Naive thymus-derived CD4-positive, alpha-beta T cell (primary cell): Measurements from ENCODE around the gene CCDC142. TPM values are rescaled to one million over a fixed set of nuclear protein-coding genes. Genes with fewer than 3 reads are reported as not detected.

Experiments used
- ATAC-seq: fragments of 150-1000 bp; cut with Tn5 transposase; 2 replicates; pipeline ENCODE4 v1.10.0; 2021; ENCODE audit warnings: mild to moderate bottlenecking, moderate library complexity
- CTCF ChIA-PET: fragments of 350-600 bp; sonication (Branson Sonifier 250); formaldehyde crosslinking; loops from one replicate; lab custom pipeline; 2021; ENCODE audit warnings: antibody characterized with exemption; lab: Charles Lee
- POLR2A ChIA-PET: fragments of 350-600 bp; sonication (Branson Sonifier 250); formaldehyde crosslinking; loops from one replicate; lab custom pipeline; 2021; ENCODE audit warnings: antibody characterized with exemption, inconsistent platforms; lab: Charles Lee
- DNase-seq, 9 donors: peaks; one replicate each; pipeline versions ENCODE4 v3.0.0 to v3.0.0-alpha.2; 2020 to 2022; ENCODE audit warnings: mixed read lengths in 1 of 9
- H3K27ac ChIP-seq: one replicate; pipeline ENCODE4 v1.7.0; 2013; ENCODE audit warnings: mild to moderate bottlenecking, low read depth, low read length, moderate library complexity
- H3K27me3 ChIP-seq, 2 donors: one replicate each; pipeline ENCODE4 v1.7.0; 2013; ENCODE audit warnings: low read length in 2 of 2, mild to moderate bottlenecking in 2 of 2, moderate library complexity in 2 of 2; ENCODE audit not compliant: control insufficient read depth in 2 of 2, insufficient read depth in 2 of 2
- H3K36me3 ChIP-seq, 3 experiments: 1 replicate in 2 of 3; 2 replicates in 1 of 3; pipeline ENCODE4 v1.7.0; 2013; ENCODE audit warnings: low read length in 3 of 3, mild to moderate bottlenecking in 3 of 3, moderate library complexity in 1 of 3; ENCODE audit not compliant: insufficient read depth in 3 of 3, control insufficient read depth in 2 of 3
- H3K4me1 ChIP-seq, 2 donors: one replicate each; pipeline ENCODE4 v1.7.0; 2013; ENCODE audit warnings: low read length in 2 of 2, mild to moderate bottlenecking in 2 of 2, moderate library complexity in 1 of 2; ENCODE audit not compliant: control insufficient read depth in 2 of 2, insufficient read depth in 2 of 2
- H3K4me3 ChIP-seq: 2 replicates; pipeline ENCODE4 v1.7.0; 2013; ENCODE audit warnings: mild to moderate bottlenecking, low read length
- H3K9me3 ChIP-seq, 3 experiments: 1 replicate in 2 of 3; 2 replicates in 1 of 3; pipeline ENCODE4 v1.7.0; 2013; ENCODE audit warnings: low read length in 3 of 3; ENCODE audit not compliant: control insufficient read depth in 2 of 3
- H3K27ac Mint-ChIP-seq, 9 donors: one replicate each; pipeline ENCODE4 v1.8.0; 2020 to 2022; ENCODE audit warnings: mixed read lengths in 9 of 9, mild to moderate bottlenecking in 8 of 9, moderate library complexity in 5 of 9, inconsistent platforms in 2 of 9
- H3K27me3 Mint-ChIP-seq, 5 donors: one replicate each; pipeline ENCODE4 v1.8.0; 2021 to 2022; ENCODE audit warnings: mixed read lengths in 5 of 5, mild to moderate bottlenecking in 1 of 5
- H3K36me3 Mint-ChIP-seq, 5 donors: one replicate each; pipeline ENCODE4 v1.8.0; 2020 to 2022; ENCODE audit warnings: mixed read lengths in 5 of 5, mild to moderate bottlenecking in 3 of 5, inconsistent platforms in 1 of 5
- H3K4me1 Mint-ChIP-seq, 7 donors: one replicate each; pipeline ENCODE4 v1.8.0; 2020 to 2022; ENCODE audit warnings: mixed read lengths in 7 of 7, mild to moderate bottlenecking in 3 of 7, inconsistent platforms in 1 of 7
- H3K4me3 Mint-ChIP-seq, 10 donors: one replicate each; pipeline ENCODE4 v1.8.0; 2020 to 2022; ENCODE audit warnings: mild to moderate bottlenecking in 10 of 10, mixed read lengths in 10 of 10, moderate library complexity in 6 of 10, inconsistent platforms in 2 of 10
- H3K9me3 Mint-ChIP-seq, 11 donors: one replicate each; pipeline ENCODE4 v1.8.0; 2020 to 2022; ENCODE audit warnings: mixed read lengths in 11 of 11, mild to moderate bottlenecking in 4 of 11, inconsistent platforms in 1 of 11, moderate library complexity in 1 of 11
- intact Hi-C, 2 donors: fragments of 100-400 bp; cut with micrococcal nuclease; formaldehyde crosslinking; loops; one replicate each; pipeline ENCODE4 v1.15.1; 2023
- polyA plus RNA-seq, 2 donors: library from polyadenylated mRNA; unstranded; fragments of 300-500 nt; fragmentation: Illumina TruSeq; gene quantifications; one replicate each; pipeline ENCODE4 v1.2.3, GENCODE V29; 2021
- total RNA-seq, 6 experiments: library from RNA in 5 of 6; stranded (reverse) in 5 of 6; gene quantifications; 1 replicate in 5 of 6; 2 replicates in 1 of 6; pipeline ENCODE4 v1.2.3 and lab custom pipeline; 2021 to 2026

The CCDC142 gene
- total and polyA plus RNA-seq, 7 experiments from 2014 or later = 13.1 to 75.2 (median 27.4) TPM

GRCh38 chr2:74428675-74429074 lies 54.1 kb downstream of the CCDC142 start:
- Histone ChIP-seq H3K36me3 (peaks cover 0 to 15% (median 0%) of the 10 kb centered on the region in 3 experiments), H3K4me1 (no peaks in the 10 kb centered on the region), H3K9me3 (no peaks in the 10 kb centered on the region), H3K27me3 (no peaks in the 10 kb centered on the region), H3K4me3 (no peak overlapping the region), H3K27ac (no peak overlapping the region)
- no peaks in the 10 kb centered on the region for H3K27me3 Mint-ChIP-seq
- peaks cover 0 to 10% (median 0%) of the 10 kb centered on the region in 7 donors for H3K4me1 Mint-ChIP-seq
- intact Hi-C loops = loop anchor here in 1 of 2 donors (10.0 kb wide), 1 partner anchor 1044 kb away; the partner anchor contains the start of gene ALMS1
- POLR2A ChIA-PET = no interaction called here
- no peaks in the 10 kb centered on the region for H3K9me3 Mint-ChIP-seq
- DNase-seq (no peak), ATAC-seq (no peak)
- no peak overlapping the region for H3K4me3 Mint-ChIP-seq
- H3K36me3 Mint-ChIP-seq = peaks cover 0 to 13% (median 0%) of the 10 kb centered on the region in 5 donors
- CTCF ChIA-PET = no interaction called here
- H3K27ac Mint-ChIP-seq = no peak overlapping the region

- Histone ChIP-seq H3K4me1 (no peaks in the 10 kb centered on the region), H3K27me3 (no peaks in the 10 kb centered on the region), H3K36me3 (peaks cover 0 to 15% (median 0%) of the 10 kb centered on the region in 3 experiments), H3K27ac (no peak overlapping the region), H3K9me3 (no peaks in the 10 kb centered on the region), H3K4me3 (no peak overlapping the region)
- DNase-seq (no peak), ATAC-seq (no peak)
- peaks cover 0 to 18% (median 0%) of the 10 kb centered on the region in 5 donors for H3K36me3 Mint-ChIP-seq
- H3K27me3 Mint-ChIP-seq = no peaks in the 10 kb centered on the region
- no peaks in the 10 kb centered on the region for H3K9me3 Mint-ChIP-seq
- H3K27ac Mint-ChIP-seq = no peak overlapping the region
- ChIA-PET POLR2A (no interaction called here), CTCF (interaction anchor here (0.6 kb wide), 1 partner anchor 27 kb away, joined by 3 read pairs; the partner anchor contains the start of gene INO80B)
- peaks cover 0 to 21% (median 6%) of the 10 kb centered on the region in 7 donors for H3K4me1 Mint-ChIP-seq
- intact Hi-C loops = loop anchor here in 1 of 2 donors (10.0 kb wide), 1 partner anchor 1043 kb away; the partner anchor contains the start of gene ALMS1
- no peak overlapping the region for H3K4me3 Mint-ChIP-seq
These were observed 55.2 kb downstream of the CCDC142 start for GRCh38 chr2:74427551-74427950.

DNA sequence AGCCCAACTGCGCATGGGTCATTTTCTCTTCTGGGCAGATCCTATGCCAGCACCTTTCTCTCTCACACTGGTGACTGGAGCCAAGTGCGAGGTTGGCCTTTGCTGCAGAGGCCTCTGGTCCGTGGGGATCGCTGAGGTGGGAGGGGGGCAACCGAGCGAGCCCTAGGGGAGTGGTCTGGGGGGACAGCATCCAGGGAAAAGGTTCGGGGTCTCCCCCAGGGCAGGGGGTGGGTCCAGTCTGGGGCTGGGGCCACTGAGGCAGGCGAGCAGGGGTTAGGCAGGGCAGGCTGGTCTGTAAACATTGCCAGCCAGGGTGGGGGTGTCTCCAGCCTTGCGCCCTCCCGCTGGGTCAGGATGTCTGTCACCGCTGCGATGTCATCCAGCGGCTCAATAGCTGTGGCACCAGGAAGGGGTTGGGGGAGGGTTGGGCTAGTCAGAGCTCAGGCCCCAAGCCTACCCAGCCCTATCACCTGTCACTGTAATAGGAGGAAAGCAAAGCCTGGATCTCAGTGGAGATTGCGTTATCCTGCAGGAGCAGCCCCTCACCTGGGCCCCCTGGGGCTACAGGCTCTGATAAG lies 56.5 kb downstream of the CCDC142 start:
- no peak overlapping the region for H3K4me3 ChIP-seq
- intact Hi-C loops = loop anchor here in 1 of 2 donors (10.0 kb wide), 1 partner anchor 1041 kb away; the partner anchor contains the start of gene ALMS1
- DNase-seq (no peak), ATAC-seq (no peak)
- Mint-ChIP-seq H3K27me3 (no peaks in the 10 kb centered on the region), H3K4me3 (no peak overlapping the region), H3K4me1 (peaks cover 2 to 23% (median 14%) of the 10 kb centered on the region in 7 donors), H3K36me3 (peaks cover 0 to 18% (median 0%) of the 10 kb centered on the region in 5 donors), H3K27ac (peak overlapping the region in 2 of 9 donors; percentile 27 to 48), H3K9me3 (no peaks in the 10 kb centered on the region)
- H3K36me3 ChIP-seq = peaks cover 0 to 19% (median 0%) of the 10 kb centered on the region in 3 experiments
- CTCF ChIA-PET = no interaction called here
- no peaks in the 10 kb centered on the region for H3K27me3 ChIP-seq
- POLR2A ChIA-PET = no interaction called here
- H3K27ac ChIP-seq = no peak overlapping the region
- H3K4me1 ChIP-seq = peaks cover 4% of the 10 kb centered on the region in 2 donors
- H3K9me3 ChIP-seq = no peaks in the 10 kb centered on the region

GRCh38 chr2:74425523-74425922 lies 57.3 kb downstream of the CCDC142 start:
- Histone ChIP-seq H3K27me3 (no peaks in the 10 kb centered on the region), H3K4me1 (peaks cover 4 to 9% of the 10 kb centered on the region in 2 donors), H3K4me3 (no peak overlapping the region), H3K27ac (no peak overlapping the region), H3K9me3 (no peaks in the 10 kb centered on the region), H3K36me3 (peaks cover 0 to 19% (median 0%) of the 10 kb centered on the region in 3 experiments)
- Mint-ChIP-seq H3K4me1 (peaks cover 8 to 28% (median 20%) of the 10 kb centered on the region in 7 donors), H3K27ac (no peak overlapping the region), H3K9me3 (no peaks in the 10 kb centered on the region), H3K36me3 (peaks cover 0 to 18% (median 0%) of the 10 kb centered on the region in 5 donors), H3K4me3 (no peak overlapping the region), H3K27me3 (no peaks in the 10 kb centered on the region)
- ATAC-seq (no peak), DNase-seq (no peak)
- CTCF ChIA-PET = no interaction called here
- intact Hi-C loops = loop anchor here in 1 of 2 donors (10.0 kb wide), 1 partner anchor 1041 kb away; the partner anchor contains the start of gene ALMS1
- POLR2A ChIA-PET = no interaction called here

DNA sequence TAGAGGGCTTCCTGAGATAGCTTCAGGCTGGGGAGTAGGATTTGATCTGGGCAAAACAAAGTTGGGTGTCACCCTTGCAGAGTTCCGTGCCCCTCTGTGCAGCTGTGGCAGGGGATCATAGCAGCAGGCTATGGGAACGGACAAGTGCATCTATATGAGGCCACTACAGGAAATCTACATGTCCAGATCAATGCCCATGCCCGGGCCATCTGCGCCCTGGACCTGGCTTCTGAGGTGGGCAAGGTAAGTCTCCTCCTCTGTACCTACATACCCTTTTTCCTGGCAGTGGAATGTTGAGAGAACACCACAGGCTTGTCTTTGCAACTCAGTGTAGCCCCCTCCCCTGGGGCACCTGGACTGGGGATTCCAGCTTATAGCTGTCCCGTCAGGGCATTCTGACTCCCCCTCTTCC lies 57.8 kb downstream of the CCDC142 start:
- H3K9me3 ChIP-seq = no peaks in the 10 kb centered on the region

GRCh38 chr2:74424139-74424992 lies 58.4 kb downstream of the CCDC142 start:
- H3K4me1 Mint-ChIP-seq = peaks cover 12 to 36% (median 29%) of the 10 kb centered on the region in 7 donors
- Histone ChIP-seq H3K4me3 (no peak overlapping the region), H3K27me3 (no peaks in the 10 kb centered on the region), H3K9me3 (no peaks in the 10 kb centered on the region), H3K36me3 (peaks cover 0 to 19% (median 0%) of the 10 kb centered on the region in 3 experiments), H3K4me1 (peaks cover 4 to 14% of the 10 kb centered on the region in 2 donors), H3K27ac (no peak overlapping the region)
- H3K27me3 Mint-ChIP-seq = no peaks in the 10 kb centered on the region
- ChIA-PET POLR2A (no interaction called here), CTCF (no interaction called here)
- H3K36me3 Mint-ChIP-seq = peaks cover 0 to 18% (median 0%) of the 10 kb centered on the region in 5 donors
- H3K4me3 Mint-ChIP-seq = peak overlapping the region in 3 of 10 donors; percentile 12 to 19 (median 19)
- intact Hi-C loops = loop anchor here in 1 of 2 donors (10.0 kb wide), 1 partner anchor 1040 kb away; the partner anchor contains the start of gene ALMS1
- ATAC-seq (no peak), DNase-seq (no peak)
- H3K27ac Mint-ChIP-seq = peak overlapping the region in 3 of 9 donors; percentile 20 to 43 (median 38)
- H3K9me3 Mint-ChIP-seq = no peaks in the 10 kb centered on the region

More for the DNA sequence above, 57.8 kb downstream of the CCDC142 start:
- Mint-ChIP-seq H3K27me3 (no peaks in the 10 kb centered on the region), H3K36me3 (peaks cover 0 to 18% (median 0%) of the 10 kb centered on the region in 5 donors), H3K4me1 (peaks cover 12 to 33% (median 26%) of the 10 kb centered on the region in 7 donors), H3K4me3 (peak overlapping the region in 1 of 10 donors; percentile 12), H3K27ac (no peak overlapping the region), H3K9me3 (no peaks in the 10 kb centered on the region)
- DNase-seq (no peak), ATAC-seq (no peak)
- Histone ChIP-seq H3K27ac (no peak overlapping the region), H3K4me3 (no peak overlapping the region), H3K4me1 (peaks cover 4 to 14% of the 10 kb centered on the region in 2 donors), H3K27me3 (no peaks in the 10 kb centered on the region), H3K36me3 (peaks cover 0 to 19% (median 0%) of the 10 kb centered on the region in 3 experiments)
- POLR2A ChIA-PET = no interaction called here
- intact Hi-C loops = loop anchor here in 1 of 2 donors (10.0 kb wide), 1 partner anchor 1040 kb away; the partner anchor contains the start of gene ALMS1
- CTCF ChIA-PET = no interaction called here
